Right lung (tissue), 5 donors: ENCODE measurements around the gene LRRC25. TPM values are rescaled to one million over a fixed set of nuclear protein-coding genes. Genes with fewer than 3 reads are reported as not detected.
"Not testable (repeated sequence)": the region's sequence is repeated elsewhere in the genome, so short reads cannot be mapped to it uniquely, and the experiment has no call there.

Experiments used
- DNase-seq, 2 donors: peaks; one replicate each; pipeline ENCODE4 v3.0.0-alpha.2; 2013
- polyA plus RNA-seq, 5 donors: library from polyadenylated mRNA; unstranded; fragments of 120-200 nt; gene quantifications; one replicate each; pipeline versions ENCODE4 v1.2.1 to v1.2.3, GENCODE V29; 2013; ENCODE audit warnings: inconsistent platforms in 1 of 5, low replicate concordance in 1 of 5; ENCODE audit not compliant: insufficient read length in 5 of 5, insufficient read depth in 1 of 5

LRRC25 gene
- polyA plus RNA-seq, 5 donors, result 0.80 to 2.3 (median 1.6) TPM

DNA sequence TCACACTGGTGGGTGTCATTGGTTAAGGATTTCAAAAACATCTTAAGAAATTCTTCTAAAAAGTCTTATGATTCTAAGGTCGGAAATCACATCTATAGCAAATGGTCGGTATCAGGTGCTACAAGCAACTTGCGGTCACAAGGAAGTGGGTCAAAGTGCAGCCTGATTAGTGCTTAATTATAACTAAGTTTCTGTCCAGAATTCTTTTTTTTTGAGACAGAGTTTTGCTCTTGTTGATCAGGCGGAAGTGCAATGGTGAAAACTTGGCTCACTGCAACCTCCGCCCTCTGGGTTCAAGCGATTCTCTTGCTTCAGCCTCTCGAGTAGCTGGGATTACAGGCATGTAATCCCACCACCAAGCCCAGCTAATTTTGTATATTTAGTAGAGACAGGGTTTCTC is 12.6 kb downstream of the LRRC25 start:
- no peak for DNase-seq

DNA sequence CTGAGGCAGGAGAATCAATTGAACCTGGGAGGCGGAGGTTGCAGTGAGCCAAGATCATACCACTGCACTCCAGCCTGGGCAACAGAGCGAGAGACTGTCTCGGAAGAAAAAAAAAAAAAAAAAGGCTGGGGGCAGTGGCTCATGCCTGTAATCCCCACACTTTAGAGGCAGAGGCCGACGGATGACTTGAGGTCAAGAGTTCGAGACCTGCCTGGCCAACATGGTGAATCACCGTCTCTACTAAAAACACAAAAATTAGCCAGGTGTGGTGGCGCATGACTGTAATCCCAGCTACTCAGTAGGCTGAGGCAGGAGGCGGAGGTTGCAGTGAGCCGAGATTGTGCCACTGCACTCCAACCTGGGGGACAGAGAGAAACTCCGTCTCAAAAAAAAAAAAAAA is 13.8 kb downstream of the LRRC25 start:
- not testable (repeated sequence) for DNase-seq

DNA sequence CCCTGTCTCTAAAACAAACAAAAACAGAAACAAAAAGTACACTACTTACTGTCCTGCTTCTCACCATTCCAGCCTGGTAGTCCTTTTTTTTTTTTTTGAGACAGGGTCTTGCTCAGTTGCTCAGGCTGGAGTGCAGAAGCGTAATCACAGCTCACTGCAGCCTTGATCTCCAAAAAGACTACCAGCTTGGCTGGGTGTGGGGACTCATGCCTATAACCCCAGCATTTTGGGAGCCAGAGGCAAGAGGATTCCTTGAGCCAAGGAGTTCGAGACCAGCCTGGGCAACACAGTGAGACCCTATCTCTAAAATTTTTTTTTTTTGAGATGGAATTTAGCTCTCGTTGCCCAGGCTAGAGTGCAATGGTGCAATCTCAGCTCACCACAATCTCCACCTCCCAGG is 16.6 kb downstream of the LRRC25 start:
- no peak for DNase-seq

DNA sequence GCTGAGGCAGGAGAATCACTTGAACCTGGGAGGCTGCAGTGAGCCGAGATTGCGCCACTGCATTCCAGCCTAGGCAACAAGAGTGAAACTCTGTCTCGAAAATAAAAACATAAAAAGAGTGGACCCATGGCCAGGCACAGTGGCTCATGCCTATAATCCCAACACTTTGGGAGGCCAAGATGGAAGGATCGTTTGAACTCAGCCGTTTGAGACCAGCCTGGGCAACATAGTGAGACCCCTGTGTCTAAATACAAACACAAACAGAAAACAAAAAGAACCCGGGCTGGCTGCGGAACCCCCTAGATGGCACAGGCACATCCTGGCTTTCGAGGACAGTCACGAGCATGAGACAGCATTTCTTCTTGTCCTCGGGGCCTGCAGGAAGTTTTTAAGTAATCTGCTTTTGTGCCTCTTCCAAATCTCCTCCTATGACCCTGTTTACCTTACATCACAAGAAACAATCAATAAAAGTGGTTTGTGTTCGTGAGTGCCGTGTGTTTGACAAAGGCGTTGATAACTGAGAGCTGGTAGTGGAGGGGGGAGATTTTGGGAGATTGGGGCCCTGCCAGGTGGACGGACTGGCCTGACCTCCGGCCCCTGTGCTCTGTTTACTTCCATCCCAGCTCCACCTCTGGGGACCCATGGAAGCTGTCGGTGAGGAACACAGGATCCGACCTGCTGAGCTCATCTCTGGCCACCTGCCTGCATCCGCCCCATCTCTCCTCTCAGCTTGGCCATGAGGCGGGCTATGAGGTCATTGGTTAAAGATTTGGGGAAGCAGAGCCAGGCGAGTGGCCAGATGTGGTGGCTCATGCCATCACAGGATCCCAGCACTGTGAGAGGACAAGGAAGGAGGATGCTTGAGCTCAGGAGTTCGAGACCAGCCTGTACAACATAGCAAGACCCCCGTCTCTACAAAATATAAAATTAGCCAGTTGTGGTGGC is 17.3 kb downstream of the LRRC25 start:
- peak in 1 of 2 donors; percentile 43 for DNase-seq

DNA sequence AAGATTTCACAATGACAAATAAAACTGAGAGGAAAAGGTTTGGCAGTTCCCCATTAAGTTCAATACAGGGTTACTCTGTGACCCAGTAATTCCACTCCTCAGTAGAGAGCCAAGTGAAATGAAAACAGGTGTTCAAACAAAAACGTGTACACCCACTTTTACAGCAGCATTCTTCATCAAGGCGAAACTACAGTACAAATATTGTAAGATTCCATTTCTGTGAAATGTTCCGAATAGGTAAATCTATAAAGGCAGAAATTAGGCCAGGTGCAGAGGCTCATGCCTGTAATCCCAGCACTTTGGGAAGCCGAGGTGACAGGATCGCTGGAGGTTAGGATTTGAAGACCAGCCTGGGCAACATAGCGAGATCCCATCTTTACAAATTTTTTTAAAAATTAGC is 20.4 kb downstream of the LRRC25 start:
- DNase-seq, result peak in 1 of 2 donors; percentile 45

DNA sequence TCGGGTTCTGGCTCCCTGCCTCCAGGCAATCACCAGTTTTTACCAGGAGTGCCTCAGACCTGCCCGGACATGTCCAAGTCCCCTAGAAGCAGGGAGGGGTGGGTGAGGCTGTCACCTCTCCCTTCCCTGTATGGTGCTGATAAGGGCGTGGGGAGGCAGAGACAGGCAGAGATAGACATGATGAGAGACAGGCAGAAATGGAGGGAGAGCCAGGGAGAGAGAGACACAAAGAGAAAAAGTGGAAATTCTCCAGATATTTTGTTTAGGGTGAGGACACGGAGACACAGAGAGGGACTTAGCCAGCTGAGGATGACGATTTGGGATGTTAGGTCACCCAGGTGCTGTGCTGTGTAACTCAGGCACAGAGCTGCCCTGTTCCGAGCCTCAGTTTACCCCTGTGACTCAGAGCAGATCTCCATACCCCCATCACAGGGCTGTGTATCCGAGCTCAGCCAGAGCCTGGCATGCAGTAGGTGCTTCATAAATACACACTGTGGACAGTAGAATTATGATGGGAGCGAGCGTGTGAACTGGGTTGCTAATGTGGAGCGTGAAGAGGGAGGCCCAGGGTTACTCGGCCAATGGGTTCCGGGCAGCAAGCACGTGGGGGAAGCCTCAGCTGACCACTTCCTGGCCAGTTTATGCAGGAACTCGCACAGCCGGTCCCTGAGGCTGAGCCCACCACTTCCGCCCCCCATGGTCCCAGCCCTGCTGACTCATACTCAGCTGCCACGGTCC is 23.4 kb downstream of the LRRC25 start:
- peak; percentile 62 to 72 for DNase-seq

DNA sequence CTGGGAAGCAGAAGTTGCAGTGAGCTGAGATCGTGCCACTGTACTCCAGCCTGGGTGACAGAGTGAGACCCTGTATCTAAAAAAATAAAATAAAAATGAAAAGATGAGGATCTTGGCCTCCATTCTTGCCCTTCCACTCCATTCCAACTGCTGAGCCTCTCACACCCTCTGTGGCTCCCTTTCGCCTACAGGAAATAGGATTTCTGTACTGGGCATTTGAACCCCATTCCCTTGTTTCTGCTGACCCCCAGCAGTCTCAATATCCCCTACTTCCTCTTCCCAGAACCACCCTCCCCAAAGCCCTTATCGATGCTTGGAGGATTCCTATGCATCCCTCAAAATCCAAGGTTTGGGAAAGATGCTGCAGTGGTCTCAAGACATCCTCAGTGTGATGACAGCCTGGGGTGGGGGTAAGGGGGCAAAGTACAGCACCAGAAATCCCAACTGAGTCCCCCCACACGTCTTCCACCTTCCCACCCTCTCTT is 24.0 kb downstream of the LRRC25 start:
- no peak for DNase-seq

DNA sequence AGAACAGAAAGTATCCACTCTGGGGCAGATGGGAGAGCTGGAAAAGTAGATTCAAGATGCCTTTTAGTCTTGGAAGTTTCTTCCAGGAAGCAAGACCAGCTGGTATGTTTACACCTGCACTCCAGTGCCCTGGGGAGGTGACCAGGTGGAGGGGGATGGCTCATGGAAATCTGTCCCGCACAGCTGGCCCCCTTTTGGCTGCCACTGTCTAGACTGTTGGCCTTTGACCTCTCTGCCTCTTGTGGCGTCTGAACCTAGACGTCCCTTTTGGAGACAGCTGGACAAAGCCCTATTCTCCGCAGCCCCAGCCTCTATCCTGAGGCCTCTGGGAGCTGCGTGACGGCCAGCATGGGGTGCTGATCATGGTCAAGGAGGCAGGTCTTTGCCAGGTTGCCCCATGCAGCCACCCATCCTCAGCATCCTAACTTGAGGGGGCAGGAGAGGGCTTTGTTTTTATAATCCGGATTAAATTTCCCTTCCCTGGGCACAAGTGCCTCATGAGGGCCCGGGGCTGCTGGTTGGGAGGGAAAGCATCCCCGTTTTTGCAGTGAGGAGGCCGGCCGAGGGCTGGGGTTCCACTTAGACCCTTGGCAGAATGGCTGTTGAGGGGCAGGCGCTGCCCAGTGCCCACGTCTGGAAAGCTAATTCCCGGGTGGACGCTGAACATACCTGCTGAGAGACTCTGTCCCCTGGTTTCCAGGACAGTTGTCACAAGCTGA is 28.8 kb downstream of the LRRC25 start:
- no peak for DNase-seq

DNA sequence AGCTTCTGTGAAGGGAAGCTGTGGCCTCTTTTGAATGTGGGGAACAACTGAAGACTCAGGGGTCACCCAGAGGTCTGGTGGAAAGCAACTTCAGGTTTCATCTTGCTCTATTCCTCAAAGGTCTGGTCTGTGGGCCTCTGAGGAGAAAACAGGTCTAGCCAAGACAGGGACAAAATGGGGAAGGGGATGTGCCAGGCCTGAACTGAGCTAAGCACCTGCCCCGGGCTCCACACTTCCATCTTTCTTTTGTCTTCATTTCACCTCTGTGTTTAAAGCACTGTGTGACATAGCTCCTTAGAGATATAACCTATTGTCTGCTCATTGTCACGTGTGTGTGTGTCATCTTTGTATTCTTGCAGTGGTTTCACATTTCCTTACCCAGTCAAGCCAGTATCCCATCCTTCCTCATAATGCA is 31.4 kb downstream of the LRRC25 start:
- DNase-seq, result no peak

DNA sequence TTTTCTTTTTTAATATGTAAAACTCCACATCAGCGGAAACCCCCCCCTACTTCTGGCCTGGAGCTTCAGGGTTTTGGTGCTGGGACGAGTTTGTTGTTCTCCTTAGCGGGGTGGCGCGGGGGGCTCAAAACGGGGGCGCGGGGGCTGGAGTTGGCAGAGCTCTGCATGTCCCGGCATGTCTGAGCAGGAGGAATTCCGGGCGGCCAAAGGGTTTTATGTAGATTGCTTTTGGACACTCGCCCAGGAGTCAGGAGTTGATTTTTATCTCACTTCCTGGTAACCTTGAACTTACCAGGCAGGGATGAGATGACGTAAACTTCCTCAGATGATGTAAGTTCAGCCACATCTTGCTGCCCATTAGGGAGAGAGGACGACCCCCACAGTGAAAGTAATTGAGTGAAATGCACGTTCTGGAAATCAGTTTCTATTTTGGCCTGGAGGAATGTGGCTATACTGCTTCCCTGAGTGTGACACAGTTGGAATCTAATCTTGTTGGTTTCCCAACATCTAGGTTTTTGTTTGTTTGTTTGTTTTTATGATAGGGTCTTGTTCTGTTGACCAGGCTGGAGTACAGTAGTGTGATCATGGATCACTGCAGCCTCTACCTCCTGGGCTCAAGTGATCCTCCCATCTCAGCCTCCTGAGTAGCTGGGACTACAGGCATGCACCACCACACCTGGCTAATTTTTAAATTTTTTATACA is 32.4 kb downstream of the LRRC25 start:
- peak; percentile 90 to 91 for DNase-seq

DNA sequence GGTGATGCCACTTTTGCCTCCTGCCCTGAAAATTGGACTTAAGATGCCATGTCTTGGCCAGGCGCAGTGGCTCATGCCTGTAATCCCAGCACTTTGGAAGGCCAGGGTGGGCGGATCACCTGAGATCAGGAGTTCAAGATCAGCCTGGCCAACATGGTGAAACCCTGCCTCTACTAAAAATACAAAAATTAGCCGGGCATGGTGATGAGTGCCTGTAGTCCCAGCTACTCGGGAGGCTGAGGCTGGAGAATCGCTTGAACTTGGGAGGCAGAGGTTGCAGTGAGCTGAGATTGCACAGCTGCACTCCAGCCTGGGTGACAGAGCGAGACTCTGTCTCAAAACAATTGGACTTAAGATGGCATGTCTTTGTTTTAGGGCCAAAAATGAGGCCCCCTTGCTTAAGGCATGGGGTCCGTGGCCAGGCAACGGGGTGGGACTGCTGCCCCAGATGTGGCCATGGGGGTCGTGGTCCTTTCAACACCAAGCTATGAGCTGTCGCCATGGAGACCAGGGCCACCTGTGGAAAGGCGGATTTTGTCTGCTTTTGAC is 33.1 kb downstream of the LRRC25 start:
- DNase-seq, result peak; percentile 62 to 66

DNA sequence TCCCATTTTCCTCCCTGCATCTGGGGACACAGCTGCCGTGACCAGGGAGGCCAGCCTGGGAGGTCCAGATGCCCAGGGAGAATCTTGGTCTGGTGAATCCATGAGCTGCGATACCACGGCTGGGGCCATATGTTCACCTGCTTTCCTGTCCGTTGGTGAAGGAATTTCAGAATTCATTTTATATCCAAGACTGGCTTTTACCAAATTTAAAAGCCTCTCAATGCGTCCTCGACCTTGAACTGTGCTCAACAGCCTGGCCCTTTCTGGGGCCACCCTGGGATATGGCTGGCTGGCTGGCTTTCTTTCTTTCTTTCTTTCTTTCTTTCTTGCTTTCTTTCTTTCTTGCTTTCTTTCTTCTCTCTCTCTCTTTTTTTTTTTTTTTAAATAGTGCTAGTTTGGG is 33.6 kb downstream of the LRRC25 start:
- no peak for DNase-seq

DNA sequence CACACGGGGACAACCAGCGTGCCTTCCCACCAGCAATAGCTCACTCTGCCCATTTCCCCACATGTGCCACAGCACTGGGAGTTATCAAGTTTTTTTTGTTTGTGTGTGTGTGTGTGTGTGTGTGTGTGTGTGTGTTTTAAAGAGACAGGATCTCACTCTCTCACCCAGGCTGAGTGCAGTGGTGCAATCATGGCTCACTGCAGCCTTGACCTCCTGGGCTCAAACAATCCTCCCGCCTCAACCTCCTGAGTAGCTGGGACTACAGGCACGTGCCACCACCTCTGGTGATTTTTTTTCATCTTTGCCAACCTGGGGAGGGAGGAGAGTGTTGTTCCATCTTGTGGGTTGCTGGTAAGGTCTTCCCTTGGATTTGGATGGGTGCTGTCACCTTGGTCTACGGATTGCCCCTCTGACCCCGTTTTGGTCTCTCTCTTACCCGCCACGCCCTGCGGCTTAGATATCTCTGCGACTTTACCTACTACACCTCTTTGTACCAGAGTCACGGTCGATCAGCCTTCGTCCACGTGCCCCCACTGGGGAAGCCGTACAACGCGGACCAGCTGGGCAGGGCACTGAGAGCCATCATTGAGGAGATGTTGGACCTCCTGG is 34.4 kb downstream of the LRRC25 start:
- DNase-seq, result no peak

DNA sequence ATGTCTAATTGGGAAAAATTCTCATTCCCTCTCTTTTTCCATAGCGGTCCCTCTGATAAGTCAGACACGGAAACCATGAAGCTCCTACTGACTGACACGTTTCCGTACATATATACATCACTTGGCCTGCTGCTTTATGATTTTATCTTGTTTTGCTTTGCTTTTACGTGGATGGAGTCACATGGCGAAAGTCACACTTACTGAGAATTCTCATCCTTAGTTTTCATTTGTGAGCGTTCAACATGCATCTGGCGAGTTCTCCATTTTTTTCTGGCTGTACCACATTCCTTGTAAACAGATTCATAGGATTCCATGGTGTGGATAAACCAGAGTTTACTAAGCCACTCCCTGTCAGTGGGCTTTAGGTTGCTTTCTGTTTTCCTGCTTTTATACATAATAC is 35.8 kb downstream of the LRRC25 start:
- DNase-seq, result no peak

DNA sequence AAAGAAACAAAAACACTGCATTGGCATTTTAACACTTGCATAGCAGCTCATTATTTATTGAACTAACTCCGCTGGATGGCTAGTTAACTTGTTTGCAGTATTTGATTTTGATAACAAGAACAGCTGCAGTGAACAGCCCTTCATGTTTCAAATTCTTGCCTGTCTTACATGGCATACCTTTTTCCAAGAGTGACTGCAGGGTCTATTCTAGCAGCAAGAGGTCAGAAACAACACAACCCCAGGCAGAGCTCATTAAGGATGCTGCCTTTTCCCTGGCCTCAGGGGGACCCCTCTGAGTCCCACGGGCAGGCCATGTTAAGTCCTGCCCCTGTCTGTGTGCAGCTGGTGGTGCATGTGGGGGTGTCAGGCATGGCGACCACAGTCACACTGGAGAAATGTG is 40.4 kb downstream of the LRRC25 start:
- no peak for DNase-seq

DNA sequence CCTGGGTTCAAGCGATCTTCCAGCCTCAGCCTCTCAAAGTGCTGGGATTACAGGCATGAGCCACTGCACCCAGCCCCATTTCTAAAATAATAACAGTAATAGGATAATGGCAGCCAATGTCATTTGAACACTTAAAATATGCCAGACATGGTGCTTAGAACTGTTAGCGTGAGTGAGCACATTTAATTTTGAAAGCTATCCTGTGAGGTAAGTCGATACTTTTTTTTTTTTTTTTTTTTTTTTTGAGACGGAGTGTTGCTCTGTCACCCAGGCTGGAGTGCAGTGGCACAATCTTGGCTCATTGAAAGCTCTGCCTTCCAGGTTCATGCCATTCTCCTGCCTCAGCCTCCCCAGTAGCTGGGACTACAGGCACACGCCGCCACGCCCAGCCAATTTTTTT is 42.7 kb downstream of the LRRC25 start:
- not testable (repeated sequence) for DNase-seq

DNA sequence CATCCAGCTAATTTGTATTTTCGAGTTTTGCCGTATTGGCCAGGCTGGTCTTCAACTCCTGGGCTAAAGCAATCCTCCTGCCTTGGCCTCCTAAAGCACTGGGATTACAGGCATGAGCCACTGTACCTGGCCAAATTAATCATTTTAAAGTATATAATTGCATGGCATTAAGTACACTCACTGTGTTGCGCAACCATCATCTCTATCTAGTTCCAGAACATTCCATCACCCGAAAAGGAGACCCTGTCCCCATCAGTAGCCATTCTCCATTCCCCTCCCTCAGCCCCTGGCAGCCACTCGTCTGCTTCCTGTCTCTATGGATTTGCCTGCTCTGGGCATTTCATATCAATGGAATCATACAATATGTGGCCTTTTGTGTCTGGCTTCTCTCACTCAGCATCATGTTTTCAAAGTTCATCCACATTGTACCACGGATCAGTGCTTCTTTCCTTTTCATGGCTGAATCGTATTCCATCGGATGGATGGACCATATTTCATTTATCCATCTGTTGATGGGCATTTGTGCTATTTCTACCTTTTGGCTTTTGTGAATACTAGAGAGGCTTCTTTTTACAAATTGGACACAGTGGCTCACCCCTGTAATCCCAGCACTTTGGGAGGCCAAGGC is 43.9 kb downstream of the LRRC25 start:
- no peak for DNase-seq

DNA sequence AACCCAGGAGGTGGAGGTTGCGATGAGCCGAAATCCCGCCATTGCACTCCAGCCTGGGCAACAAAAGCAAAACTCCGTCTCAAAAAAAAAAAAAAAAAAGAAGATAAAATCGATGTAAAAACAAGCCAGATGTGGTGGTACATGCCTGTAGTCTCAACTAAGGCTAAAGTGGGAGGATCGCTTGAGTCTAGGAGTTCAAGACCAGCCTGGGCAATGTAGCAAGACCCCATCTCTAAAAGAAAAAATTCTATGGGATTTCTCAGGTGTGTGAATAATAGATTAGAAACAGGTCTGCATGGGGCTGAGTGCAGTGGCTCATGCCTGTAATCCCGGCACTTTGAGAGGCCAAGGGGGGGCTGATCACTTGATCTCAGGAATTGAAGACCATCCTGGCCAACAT is 45.9 kb downstream of the LRRC25 start:
- DNase-seq, result no peak

DNA sequence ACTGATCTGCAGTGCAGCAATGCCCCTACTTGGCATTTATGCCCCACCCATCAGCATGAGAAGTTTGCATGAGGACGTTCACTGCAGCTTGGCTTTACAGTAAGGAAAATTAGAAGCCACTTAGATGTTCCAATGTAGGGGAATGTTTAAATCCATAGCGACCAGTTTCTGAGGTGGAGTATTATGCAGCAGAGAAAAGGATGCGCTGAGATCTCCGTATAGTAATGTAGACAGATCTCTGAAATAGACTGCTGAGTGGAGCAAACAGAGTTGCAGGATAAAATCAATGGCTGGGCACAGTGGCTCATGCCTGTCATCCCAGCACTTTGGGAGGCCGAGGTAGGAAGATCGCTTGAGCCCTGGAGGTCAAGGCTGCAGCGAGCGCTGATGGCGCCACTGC is 46.9 kb downstream of the LRRC25 start:
- DNase-seq, result no peak

DNA sequence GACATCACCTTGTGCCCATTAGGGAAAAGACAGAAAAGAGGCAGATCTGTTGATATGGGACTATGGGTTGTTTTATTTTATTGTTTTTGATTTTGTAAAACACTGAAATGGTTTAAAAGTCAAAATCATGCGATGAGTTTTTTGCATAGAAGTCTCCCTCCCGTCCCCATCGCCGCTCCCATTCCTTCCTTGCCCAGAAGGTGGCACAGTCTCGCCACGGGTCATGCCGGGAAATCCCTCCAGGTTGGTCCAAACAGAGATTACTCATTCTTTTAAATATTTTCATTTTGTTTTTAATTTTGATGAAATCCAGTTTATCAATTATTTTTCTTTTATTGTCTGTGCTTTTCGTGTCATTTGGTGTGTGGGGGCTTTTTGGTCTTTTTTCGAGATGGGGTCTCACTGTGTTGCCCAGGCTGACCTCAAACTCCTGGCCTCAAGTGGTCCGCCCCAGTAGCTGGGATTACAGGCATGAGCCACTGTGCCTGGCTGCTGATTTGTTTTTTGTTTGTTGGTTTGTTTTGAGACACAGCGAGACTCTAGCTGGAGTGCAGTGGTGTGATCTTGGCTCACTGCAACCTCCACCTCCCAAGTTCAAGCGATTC is 47.8 kb downstream of the LRRC25 start:
- DNase-seq, result no peak
